Measurements from ENCODE around the gene OPTN.

- TF ChIP-seq POLR2AphosphoS5 (IDR thresholded peaks at IDR 0.05) (no peak), CTCF (IDR thresholded peaks at IDR 0.05; ENCODE audit: poor library complexity, severe bottlenecking) (no peak), REST (IDR thresholded peaks at IDR 0.05; ENCODE audit: borderline replicate concordance) (no peak)
Observed at GRCh38 chr10:13139676-13140075, 39.7 kb downstream of the OPTN start.
